Activated CD4-positive, alpha-beta T cell treated with anti-CD3 and anti-CD28 coated beads, Interleukin-2, Interleukin-6, amounts not matched to agents 100 ng/mL and 50 ng/mL, durations not matched to agents 16 hours and 8 hours (primary cell): ENCODE results near the gene FFAR1.
"Not testable (repeated sequence)": the region's sequence is repeated elsewhere in the genome, so short reads cannot be mapped to it uniquely, and the experiment has no call there.

Experiments used
- DNase-seq: peaks from one replicate; pipeline ENCODE4 v3.0.0-alpha.2; 2020

FFAR1 gene

GRCh38 chr19:35344511-35345031, 3.1 kb upstream of the FFAR1 start:
- no peak for DNase-seq

DNA sequence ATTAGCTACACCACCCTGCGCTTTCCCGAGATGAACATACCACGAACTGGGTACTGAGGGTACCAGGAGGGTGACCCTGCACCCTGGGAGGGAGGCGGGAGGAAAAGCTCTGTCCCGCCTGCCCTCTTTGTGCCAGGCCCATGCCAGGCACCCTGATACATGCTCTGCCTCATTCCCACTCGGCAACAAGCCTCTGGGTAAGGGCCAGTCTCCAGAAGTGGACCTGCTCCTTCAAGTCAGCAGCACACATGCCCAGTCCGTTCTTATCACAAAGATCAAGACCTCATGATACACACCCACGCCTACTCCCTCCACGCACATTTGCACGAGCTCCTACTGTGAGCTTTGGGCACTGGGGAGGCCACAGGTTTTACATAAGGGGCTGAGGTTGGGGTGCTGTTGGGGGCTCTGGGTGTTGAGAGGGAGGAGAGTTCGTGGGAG, 2.0 kb upstream of the FFAR1 start:
- no peak for DNase-seq

DNA sequence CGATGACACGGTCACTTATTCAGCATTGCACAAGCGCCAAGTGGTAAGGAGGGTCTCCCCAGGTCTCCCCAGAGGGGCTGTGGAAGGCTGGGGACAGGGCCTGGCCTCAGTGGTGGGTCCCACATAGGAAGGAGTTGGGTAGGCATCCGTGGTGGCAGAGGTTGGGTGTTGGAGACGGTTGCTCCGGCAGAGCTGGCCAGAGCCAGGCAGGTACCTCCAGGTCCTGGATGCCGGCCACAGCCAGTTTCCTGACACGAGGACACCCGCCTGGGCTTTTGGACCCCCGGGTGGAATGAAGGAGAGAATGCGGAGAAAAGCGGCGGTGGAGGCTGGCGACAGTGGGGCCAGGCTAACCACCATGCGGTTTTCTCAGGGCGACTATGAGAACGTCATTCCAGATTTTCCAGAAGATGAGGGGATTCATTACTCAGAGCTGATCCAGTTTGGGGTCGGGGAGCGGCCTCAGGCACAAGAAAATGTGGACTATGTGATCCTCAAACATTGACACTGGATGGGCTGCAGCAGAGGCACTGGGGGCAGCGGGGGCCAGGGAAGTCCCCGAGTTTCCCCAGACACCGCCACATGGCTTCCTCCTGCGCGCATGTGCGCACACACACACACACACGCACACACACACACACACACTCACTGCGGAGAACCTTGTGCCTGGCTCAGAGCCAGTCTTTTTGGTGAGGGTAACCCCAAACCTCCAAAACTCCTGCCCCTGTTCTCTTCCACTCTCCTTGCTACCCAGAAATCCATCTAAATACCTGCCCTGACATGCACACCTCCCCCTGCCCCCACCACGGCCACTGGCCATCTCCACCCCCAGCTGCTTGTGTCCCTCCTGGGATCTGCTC, 1.3 kb upstream of the FFAR1 start:
- peak; percentile 70 for DNase-seq

DNA sequence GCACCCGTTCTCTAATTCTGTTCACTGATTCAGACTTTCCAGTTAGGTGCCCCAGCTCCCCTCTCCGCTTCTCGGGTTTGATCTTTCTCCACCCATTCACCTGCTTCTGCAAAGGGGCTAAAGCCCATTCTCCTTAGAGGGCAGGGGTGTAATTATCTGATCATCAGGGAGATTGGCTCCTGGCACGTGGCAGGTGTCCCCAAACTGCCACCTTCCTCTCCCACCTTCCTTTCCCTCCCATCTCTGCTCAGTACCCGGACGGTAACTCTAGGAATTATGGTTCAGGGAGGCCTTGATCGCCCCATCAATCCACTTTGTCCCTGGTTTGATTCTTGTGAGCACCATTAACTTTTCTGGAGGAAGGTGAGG, 212 bp downstream of the FFAR1 start:
- no peak for DNase-seq

DNA sequence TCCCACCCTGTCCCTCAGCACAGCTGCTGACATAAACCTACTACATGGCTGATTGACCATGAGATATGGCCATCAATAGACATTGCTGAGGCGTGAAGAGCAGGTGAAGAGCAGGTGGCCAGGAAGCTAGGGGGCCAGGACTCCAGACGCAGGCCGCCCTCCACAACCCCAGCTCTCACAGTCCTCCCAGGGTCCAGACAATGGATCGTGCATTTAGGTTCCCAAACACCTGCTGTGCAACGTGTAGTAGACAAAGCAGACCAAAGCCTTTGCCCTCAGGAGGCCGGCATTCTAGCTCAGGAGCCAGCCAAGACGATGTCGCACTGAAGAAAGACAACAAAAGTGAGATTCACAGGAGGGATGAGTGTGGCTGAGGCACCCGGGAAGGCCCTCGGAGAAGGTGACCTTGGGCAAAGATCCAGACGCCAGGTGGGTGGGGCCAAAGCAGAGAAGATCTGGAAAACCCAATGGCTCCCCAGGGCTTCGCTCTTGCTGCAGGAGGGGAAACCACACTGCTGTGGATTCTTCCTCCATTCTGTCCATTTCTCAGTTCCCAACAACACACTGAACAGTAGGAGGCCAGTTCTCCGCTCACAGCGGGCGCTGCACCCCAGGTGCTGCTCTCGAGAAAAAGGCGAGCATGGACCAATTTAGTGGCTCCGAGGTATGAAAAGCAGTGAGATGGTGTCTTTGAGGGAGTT, 1.4 kb downstream of the FFAR1 start:
- no peak for DNase-seq

DNA sequence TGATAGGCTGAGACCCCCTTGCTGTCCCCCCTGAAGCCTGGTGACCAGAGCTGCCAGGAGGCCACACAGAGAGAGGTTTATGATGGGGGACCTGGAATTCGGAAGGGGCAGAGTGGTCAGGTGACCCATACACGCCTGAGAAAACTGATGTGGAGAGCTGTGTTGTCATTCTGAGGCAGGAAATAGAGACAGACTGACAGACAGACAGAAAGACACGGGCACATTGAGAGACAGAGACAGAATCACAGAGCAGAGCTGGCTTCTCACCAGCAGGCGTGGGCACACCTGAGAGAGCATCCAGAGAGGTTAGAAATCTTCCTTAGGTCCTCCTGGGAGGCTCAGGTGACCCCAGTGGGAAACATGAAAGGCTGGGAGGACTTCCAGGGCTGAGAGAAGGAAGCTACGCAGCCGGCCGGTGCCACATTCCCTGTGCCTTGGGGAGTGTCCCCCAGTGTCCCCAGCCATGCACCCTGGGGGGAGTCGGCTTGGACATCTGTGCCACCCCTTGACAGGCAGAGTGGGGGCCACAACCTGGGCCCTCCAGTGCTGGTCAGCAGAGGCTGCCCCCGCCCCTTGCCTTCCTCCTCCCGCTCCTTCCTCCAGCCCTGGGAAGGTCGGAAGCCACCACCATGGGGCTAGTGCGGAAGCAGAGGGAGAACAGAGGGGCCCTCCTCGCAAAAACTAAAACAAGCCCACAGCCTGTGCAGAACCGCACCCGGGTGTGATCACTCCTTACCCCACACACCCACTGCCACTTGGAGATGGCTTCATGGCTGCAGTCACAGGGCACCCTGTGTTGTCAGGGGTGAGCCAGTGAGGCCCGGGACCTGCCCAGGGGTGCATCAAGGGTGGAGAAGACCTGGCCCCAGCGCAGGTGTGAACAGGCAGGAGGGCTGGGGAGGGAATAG, 2.2 kb downstream of the FFAR1 start:
- DNase-seq: no peak

GRCh38 chr19:35350591-35350990, 2.9 kb downstream of the FFAR1 start:
- DNase-seq: no peak

GRCh38 chr19:35351411-35352176, 3.9 kb downstream of the FFAR1 start:
- DNase-seq: no peak

DNA sequence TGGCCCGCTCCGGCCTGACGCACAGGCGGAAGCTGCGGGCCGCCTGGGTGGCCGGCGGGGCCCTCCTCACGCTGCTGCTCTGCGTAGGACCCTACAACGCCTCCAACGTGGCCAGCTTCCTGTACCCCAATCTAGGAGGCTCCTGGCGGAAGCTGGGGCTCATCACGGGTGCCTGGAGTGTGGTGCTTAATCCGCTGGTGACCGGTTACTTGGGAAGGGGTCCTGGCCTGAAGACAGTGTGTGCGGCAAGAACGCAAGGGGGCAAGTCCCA, 4.4 kb downstream of the FFAR1 start:
- DNase-seq: no peak

DNA sequence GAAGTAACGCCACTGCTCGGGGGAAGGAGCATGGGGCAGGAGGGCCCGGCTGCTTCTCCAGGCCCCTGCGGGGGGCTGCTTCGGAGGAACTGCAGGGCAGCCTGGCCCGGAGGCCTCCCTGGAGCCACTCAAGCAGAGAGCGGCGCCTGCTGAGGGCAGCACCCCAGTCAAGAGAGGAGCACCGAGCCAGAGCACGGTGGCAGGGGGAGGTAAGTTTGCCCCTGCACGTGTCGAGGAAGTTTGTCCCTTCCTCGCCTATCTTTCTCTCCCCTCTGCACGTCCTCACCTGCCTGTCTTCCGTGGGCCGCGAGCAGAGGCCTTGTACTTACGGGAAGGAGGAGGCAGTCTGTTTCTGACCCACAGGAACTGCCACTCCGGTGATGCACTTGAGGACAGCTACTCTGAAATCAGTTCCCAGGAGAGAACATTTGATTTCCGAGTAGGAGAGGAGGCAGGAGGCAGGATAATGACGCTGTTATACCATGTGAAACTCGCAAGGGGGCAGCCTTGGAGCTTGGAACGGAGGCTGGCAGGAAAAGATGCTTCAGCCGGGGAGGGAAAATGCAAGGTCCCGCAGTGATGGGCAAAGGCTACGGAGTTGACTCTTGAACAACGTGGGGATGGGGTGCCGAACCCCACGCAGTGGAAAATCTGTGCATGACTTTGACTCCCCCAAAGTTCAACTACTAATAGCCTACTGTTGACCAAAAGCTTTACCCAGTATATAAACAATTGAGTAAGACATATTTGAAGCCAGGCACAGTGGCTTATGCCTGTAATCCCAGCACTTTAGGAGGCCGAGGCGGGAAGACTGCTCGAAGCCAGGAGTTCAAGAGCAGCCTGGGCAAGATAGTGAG, 5.0 kb downstream of the FFAR1 start:
- peak; percentile 80 for DNase-seq

DNA sequence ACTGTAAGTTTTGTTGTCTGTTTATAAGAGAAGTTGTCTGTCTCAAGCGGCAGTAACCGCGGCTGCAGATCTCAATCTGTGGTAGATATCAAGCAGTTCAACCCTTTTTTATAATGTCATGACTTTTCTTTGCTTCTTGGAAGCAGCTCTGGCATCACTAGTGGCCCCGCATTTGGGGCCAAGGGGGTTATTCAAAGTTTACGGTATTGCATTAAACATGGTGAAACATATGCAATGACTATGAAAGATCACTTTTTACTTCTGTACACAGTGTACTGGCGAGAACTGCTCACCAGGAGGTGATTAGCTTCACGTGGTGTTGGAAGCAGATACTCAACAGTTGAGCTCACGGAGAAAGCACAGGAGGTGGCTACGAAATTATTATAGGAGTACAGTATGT, 5.9 kb downstream of the FFAR1 start:
- DNase-seq: no peak

DNA sequence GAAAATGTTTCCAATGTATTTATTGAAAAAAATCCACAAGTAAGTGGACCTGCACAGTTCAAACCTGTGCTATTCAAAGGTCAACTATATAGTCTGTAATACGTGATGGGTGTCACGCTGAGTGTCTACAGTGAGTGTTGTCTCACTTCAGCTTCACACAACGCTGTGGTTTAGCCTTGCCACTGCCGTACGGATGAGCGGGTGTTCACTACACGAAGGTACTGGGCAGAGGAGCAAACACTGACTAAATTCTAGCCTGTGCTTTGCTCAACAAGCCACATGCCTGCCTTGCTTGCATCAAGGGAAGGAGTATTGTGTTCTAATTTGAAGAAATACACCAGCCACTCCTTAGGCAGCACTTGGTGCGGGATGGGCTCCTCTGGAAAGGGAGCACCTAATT, 7.2 kb downstream of the FFAR1 start:
- DNase-seq: peak; percentile 23

DNA sequence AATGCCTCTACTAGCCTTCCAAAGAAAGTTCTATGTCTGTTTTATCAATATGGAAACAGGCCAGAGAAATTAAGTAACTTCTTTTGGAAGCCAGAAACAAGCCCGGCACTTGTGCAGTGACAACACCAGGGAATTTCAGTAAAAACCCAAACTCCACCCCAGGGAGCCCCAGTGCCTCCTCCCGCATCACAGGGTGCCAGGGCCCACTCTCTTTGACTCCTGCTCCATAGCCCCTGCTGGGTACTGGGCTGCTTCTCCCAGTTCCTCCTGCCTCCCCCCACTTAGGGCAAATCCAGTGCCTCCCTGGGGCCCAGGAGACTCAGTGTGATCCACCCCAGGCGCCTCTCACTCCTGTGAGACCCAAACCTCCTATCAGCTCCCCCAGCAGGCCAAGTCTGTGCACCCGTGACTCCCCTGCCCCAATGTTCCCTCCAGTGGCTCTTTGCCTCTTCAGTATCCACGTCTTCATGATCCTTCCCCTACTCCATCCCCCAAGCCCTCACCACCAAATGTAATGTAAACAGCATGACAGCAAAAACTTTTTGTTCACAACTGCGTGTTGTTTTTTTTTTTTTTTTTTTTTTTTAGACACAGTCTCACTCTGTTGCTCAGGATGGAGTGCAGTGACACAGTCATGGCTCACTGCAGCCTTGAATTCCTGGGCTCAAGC, 8.2 kb downstream of the FFAR1 start:
- no peak for DNase-seq

- no peak for DNase-seq
Observed at GRCh38 chr19:35357867-35358573, 10.3 kb downstream of the FFAR1 start, which contains the start of gene FFAR3. TSS of gene FFAR3 (plus strand) at chr19:35358460. CDS start at chr19:35358891, 431 bp downstream.

GRCh38 chr19:35358834-35359233, 11.1 kb downstream of the FFAR1 start:
- not testable (repeated sequence) for DNase-seq

DNA sequence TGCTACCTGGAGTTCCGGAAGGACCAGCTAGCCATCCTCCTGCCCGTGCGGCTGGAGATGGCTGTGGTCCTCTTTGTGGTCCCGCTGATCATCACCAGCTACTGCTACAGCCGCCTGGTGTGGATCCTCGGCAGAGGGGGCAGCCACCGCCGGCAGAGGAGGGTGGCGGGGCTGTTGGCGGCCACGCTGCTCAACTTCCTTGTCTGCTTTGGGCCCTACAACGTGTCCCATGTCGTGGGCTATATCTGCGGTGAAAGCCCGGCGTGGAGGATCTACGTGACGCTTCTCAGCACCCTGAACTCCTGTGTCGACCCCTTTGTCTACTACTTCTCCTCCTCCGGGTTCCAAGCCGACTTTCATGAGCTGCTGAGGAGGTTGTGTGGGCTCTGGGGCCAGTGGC, 11.7 kb downstream of the FFAR1 start:
- DNase-seq: not testable (repeated sequence)

DNA sequence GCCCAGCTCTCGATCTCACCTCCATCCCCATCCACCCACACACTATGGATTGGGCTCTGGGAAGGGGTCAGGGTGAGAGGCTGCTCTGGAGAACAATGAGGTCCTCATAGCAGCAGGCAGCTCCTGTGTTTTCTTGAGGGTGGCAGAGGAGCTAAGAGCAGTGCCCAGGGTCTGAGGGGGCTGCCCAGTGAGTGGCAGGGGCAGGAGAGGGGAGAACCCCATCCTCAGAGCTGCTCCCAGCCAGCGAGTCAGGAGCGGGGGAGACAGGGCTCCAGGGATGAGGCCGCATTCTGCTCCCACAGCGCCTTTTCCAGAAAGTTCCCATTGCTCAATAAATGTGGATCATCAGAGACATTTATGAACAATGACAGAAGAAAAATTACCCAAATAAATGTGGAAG, 12.4 kb downstream of the FFAR1 start:
- not testable (repeated sequence) for DNase-seq

GRCh38 chr19:35360880-35361420, 13.2 kb downstream of the FFAR1 start:
- no peak for DNase-seq

- no peak for DNase-seq
Observed at GRCh38 chr19:35362261-35363000, 14.7 kb downstream of the FFAR1 start.
